Tibial artery (tissue), 4 donors: ENCODE data around the gene PADI1.

Experiments
- DNase-seq, 2 donors: peaks; one replicate each; pipeline ENCODE4 v3.0.0-alpha.2; 2019
- H3K27ac ChIP-seq, 2 donors: fragments of 200-600 bp; sonication (generic) in 1 of 2; 1 replicate in 1 of 2; 2 replicates in 1 of 2; pipeline ENCODE4 v1.5.1; 2018 to 2019; ENCODE audit warnings: mild to moderate bottlenecking in 1 of 2
- H3K27me3 ChIP-seq, 2 donors: fragments of 200-600 bp; sonication (generic) in 1 of 2; one replicate each; pipeline versions ENCODE4 v1.5.1 to v1.6.0; 2016 to 2019
- H3K36me3 ChIP-seq, 3 donors: fragments of 200-600 bp; sonication (generic) in 2 of 3; one replicate each; pipeline ENCODE4 v1.5.1; 2016 to 2019; ENCODE audit warnings: mild to moderate bottlenecking in 2 of 3
- H3K4me1 ChIP-seq, 4 donors: fragments of 200-600 bp; sonication (generic) in 2 of 4; 1 replicate in 3 of 4; 2 replicates in 1 of 4; pipeline ENCODE4 v1.5.1; 2016 to 2019
- H3K4me3 ChIP-seq, 2 donors: fragments of 200-600 bp; sonication (generic) in 1 of 2; 1 replicate in 1 of 2; 2 replicates in 1 of 2; pipeline ENCODE4 v1.5.1; 2018 to 2019; ENCODE audit warnings: mild to moderate bottlenecking in 2 of 2
- H3K9me3 ChIP-seq, 3 donors: fragments of 200-600 bp; sonication (generic) in 1 of 3; one replicate each; pipeline ENCODE4 v1.5.1; 2016 to 2019
- CTCF ChIP-seq, 2 experiments: fragments of 200-600 bp in 1 of 2; fragments of 450-650 bp in 1 of 2; IDR thresholded peaks; one replicate each; pipeline ENCODE4 v1.5.1; 2017 to 2019; ENCODE audit warnings: antibody characterized with exemption in 2 of 2, mild to moderate bottlenecking in 1 of 2, moderate library complexity in 1 of 2
- intact Hi-C: fragments of 100-400 bp; cut with DNase I; formaldehyde crosslinking; loops from one replicate; pipeline ENCODE4 v1.15.0; 2023; ENCODE audit warnings: low total_unique reads

The PADI1 gene

GRCh38 chr1:17259233-17259873 lies 54.4 kb downstream of the PADI1 start:
- Histone ChIP-seq H3K9me3 (peaks cover 0 to 3% (median 0%) of the 10 kb centered on the region in 3 donors), H3K27ac (no peak overlapping the region), H3K4me3 (no peak overlapping the region), H3K27me3 (peaks cover 0 to 63% of the 10 kb centered on the region in 2 donors), H3K36me3 (no peaks in the 10 kb centered on the region), H3K4me1 (no peaks in the 10 kb centered on the region)
- DNase-seq: no peak
- TF ChIP-seq CTCF (IDR thresholded peaks at IDR 0.05): no peak
- intact Hi-C loops: no loop called here

- Histone ChIP-seq H3K36me3 (no peaks in the 10 kb centered on the region), H3K27ac (no peak overlapping the region), H3K4me3 (no peak overlapping the region), H3K9me3 (peaks cover 0 to 3% (median 0%) of the 10 kb centered on the region in 3 donors), H3K4me1 (no peaks in the 10 kb centered on the region), H3K27me3 (peaks cover 0 to 57% of the 10 kb centered on the region in 2 donors)
- intact Hi-C loops: no loop called here
- no peak for TF ChIP-seq CTCF (IDR thresholded peaks at IDR 0.05)
- no peak for DNase-seq
These were observed 55.3 kb downstream of the PADI1 start for GRCh38 chr1:17260264-17260663.

GRCh38 chr1:17260738-17261137 lies 55.8 kb downstream of the PADI1 start:
- intact Hi-C loops: no loop called here
- no peak for DNase-seq
- peaks cover 0 to 3% (median 0%) of the 10 kb centered on the region in 3 donors for H3K9me3 ChIP-seq

GRCh38 chr1:17263936-17264335 lies 59.0 kb downstream of the PADI1 start:
- H3K27me3 ChIP-seq: peaks cover 0 to 25% of the 10 kb centered on the region in 2 donors
- no peak for DNase-seq
- peaks cover 0 to 3% (median 0%) of the 10 kb centered on the region in 3 donors for H3K9me3 ChIP-seq
- no peaks in the 10 kb centered on the region for H3K36me3 ChIP-seq
- intact Hi-C loops: no loop called here
- H3K4me1 ChIP-seq: no peaks in the 10 kb centered on the region
- H3K4me3 ChIP-seq: no peak overlapping the region
- H3K27ac ChIP-seq: no peak overlapping the region
- TF ChIP-seq CTCF (IDR thresholded peaks at IDR 0.05): no peak

More at GRCh38 chr1:17260738-17261137, 55.8 kb downstream of the PADI1 start:
- Histone ChIP-seq H3K27me3 (peaks cover 0 to 53% of the 10 kb centered on the region in 2 donors), H3K4me3 (no peak overlapping the region), H3K27ac (no peak overlapping the region), H3K36me3 (no peaks in the 10 kb centered on the region), H3K4me1 (no peaks in the 10 kb centered on the region)
- TF ChIP-seq CTCF (IDR thresholded peaks at IDR 0.05): no peak

- no peak for DNase-seq
- Histone ChIP-seq H3K9me3 (peaks cover 0 to 3% (median 0%) of the 10 kb centered on the region in 3 donors), H3K36me3 (no peaks in the 10 kb centered on the region), H3K27ac (no peak overlapping the region), H3K4me3 (no peak overlapping the region), H3K4me1 (no peaks in the 10 kb centered on the region), H3K27me3 (peaks cover 0 to 19% of the 10 kb centered on the region in 2 donors)
- no peak for TF ChIP-seq CTCF (IDR thresholded peaks at IDR 0.05)
- intact Hi-C loops: no loop called here
These were observed 59.5 kb downstream of the PADI1 start for GRCh38 chr1:17264470-17264869.
